ENCODE results near the gene LRRC27. TPM values are rescaled to one million over a fixed set of nuclear protein-coding genes. Genes with fewer than 3 reads are reported as not detected.

The LRRC27 gene
- polyA plus RNA-seq, 3 donors: 3.6 to 12.8 (median 3.6) TPM

DNA sequence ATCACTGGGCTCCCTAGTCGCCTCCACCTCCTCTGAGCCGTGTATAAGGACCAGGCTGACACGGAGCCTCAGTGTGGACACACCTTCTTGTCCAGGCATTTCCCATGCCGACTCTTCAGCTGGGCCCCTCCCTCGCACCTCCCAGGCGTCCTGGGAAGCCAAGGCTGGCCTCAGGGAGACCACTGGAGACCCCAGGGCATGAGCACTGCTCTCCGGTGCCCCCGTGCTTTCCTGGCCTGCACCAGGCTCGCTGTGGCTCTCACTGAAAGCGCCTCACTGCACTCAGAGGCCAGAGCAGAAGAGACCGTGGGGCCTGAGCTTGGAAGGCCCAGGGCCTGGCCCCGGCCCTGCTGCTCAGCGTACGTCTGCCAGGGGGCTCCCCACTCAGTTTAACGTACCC is 31.4 kb downstream of the LRRC27 start:
- H3K4me2 ChIP-seq (replicated peaks; ENCODE audit: extremely low read depth, low read length, poor library complexity, severe bottlenecking): no peak overlapping the region
- no peaks in the 10 kb centered on the region for H3K4me1 ChIP-seq (ENCODE audit: control insufficient read depth in 1 of 2, insufficient read depth in 2 of 2, low read length in 2 of 2)
- no peak overlapping the region for H2AFZ ChIP-seq (ENCODE audit: insufficient read depth, low read depth, low read length, poor library complexity, severe bottlenecking)
- H3K4me1 Mint-ChIP-seq: peaks cover 5% of the 10 kb centered on the region
- H4K20me1 ChIP-seq (ENCODE audit: insufficient read depth, low read length): no peaks in the 10 kb centered on the region
- peaks cover 39 to 43% of the 10 kb centered on the region in 2 donors for H3K36me3 Mint-ChIP-seq
- intact Hi-C loops (cut with micrococcal nuclease): no loop called here
- H3K36me3 ChIP-seq (replicated peaks in 1 of 2; ENCODE audit: control insufficient read depth in 1 of 2, insufficient read depth in 2 of 2, low read length in 2 of 2): peaks cover 10 to 36% of the 10 kb centered on the region in 2 donors
- WGBS (ENCODE audit: insufficient coverage): 97% methylated on average over 14 of the region's 15 CpGs
- no peaks in the 10 kb centered on the region for H3K27me3 ChIP-seq (ENCODE audit: control insufficient read depth in 2 of 2, insufficient read depth in 2 of 2, low read length in 2 of 2)
- TF ChIP-seq CTCF (IDR thresholded peaks at IDR 0.05): no peak
- H3K27ac ChIP-seq (ENCODE audit: low read depth in 1 of 2, low read length in 2 of 2): no peak overlapping the region
- no peaks in the 10 kb centered on the region for H3K79me2 ChIP-seq (ENCODE audit: insufficient read depth, low read length)
- H3K4me3 Mint-ChIP-seq: no peak overlapping the region
- no peak for DNase-seq
- H3K9me3 ChIP-seq (replicated peaks in 1 of 2; ENCODE audit: control insufficient read depth in 1 of 2, insufficient read depth in 1 of 2, low read length in 2 of 2): peaks cover 0 to 3% of the 10 kb centered on the region in 2 donors
- H3K27me3 Mint-ChIP-seq (ENCODE audit: low read depth in 3 of 3): peaks cover 0 to 2% (median 0%) of the 10 kb centered on the region in 3 donors
- no peak overlapping the region for H3K4me3 ChIP-seq (replicated peaks in 1 of 3; ENCODE audit: low read depth in 2 of 3, low read length in 3 of 3)
- H3K27ac Mint-ChIP-seq: no peak overlapping the region
- H3K9me3 Mint-ChIP-seq: peaks cover 0 to 10% (median 0%) of the 10 kb centered on the region in 7 donors
- H3K9ac ChIP-seq (ENCODE audit: insufficient read depth, low read length, poor library complexity, severe bottlenecking): no peak overlapping the region

GRCh38 chr10:132363921-132364593 is 32.1 kb downstream of the LRRC27 start:
- Mint-ChIP-seq H3K9me3 (peaks cover 0 to 10% (median 0%) of the 10 kb centered on the region in 7 donors), H3K27me3 (ENCODE audit: low read depth in 3 of 3) (peaks cover 0 to 5% (median 0%) of the 10 kb centered on the region in 3 donors), H3K36me3 (peaks cover 45 to 50% of the 10 kb centered on the region in 2 donors), H3K27ac (peak overlapping the region in 1 of 7 donors; percentile 44), H3K4me1 (peaks cover 5% of the 10 kb centered on the region), H3K4me3 (no peak overlapping the region)
- H3K9ac ChIP-seq (ENCODE audit: insufficient read depth, low read length, poor library complexity, severe bottlenecking): no peak overlapping the region
- peaks cover 10 to 36% of the 10 kb centered on the region in 2 donors for H3K36me3 ChIP-seq (replicated peaks in 1 of 2; ENCODE audit: control insufficient read depth in 1 of 2, insufficient read depth in 2 of 2, low read length in 2 of 2)
- no peaks in the 10 kb centered on the region for H3K4me1 ChIP-seq (ENCODE audit: control insufficient read depth in 1 of 2, insufficient read depth in 2 of 2, low read length in 2 of 2)
- H3K4me2 ChIP-seq (replicated peaks; ENCODE audit: extremely low read depth, low read length, poor library complexity, severe bottlenecking): no peak overlapping the region
- no peak overlapping the region for H2AFZ ChIP-seq (ENCODE audit: insufficient read depth, low read depth, low read length, poor library complexity, severe bottlenecking)
- no peaks in the 10 kb centered on the region for H3K79me2 ChIP-seq (ENCODE audit: insufficient read depth, low read length)
- peak in 1 of 3 donors; percentile 22 for DNase-seq
- intact Hi-C loops (cut with micrococcal nuclease): no loop called here
- no peaks in the 10 kb centered on the region for H3K27me3 ChIP-seq (ENCODE audit: control insufficient read depth in 2 of 2, insufficient read depth in 2 of 2, low read length in 2 of 2)
- TF ChIP-seq CTCF (IDR thresholded peaks at IDR 0.05): no peak
- no peaks in the 10 kb centered on the region for H3K9me3 ChIP-seq (replicated peaks in 1 of 2; ENCODE audit: control insufficient read depth in 1 of 2, insufficient read depth in 1 of 2, low read length in 2 of 2)
- H3K4me3 ChIP-seq (replicated peaks in 1 of 3; ENCODE audit: low read depth in 2 of 3, low read length in 3 of 3): no peak overlapping the region
- H3K27ac ChIP-seq (ENCODE audit: low read depth in 1 of 2, low read length in 2 of 2): no peak overlapping the region
- H4K20me1 ChIP-seq (ENCODE audit: insufficient read depth, low read length): no peaks in the 10 kb centered on the region
- WGBS (ENCODE audit: insufficient coverage): 58% methylated on average over 12 of the region's 16 CpGs
